ENCODE results near the gene FRMD8. TPM values are rescaled to one million over a fixed set of nuclear protein-coding genes. Genes with fewer than 3 reads are reported as not detected.

FRMD8 gene
- total and polyA plus RNA-seq, 4 donors: 2.8 to 22.8 (median 15.0) TPM

GRCh38 chr11:65452806-65453490, 66.5 kb downstream of the FRMD8 start (continued):
- TF ChIP-seq REST (IDR thresholded peaks at IDR 0.05): no peak
- TF ChIP-seq EGR1 (IDR thresholded peaks at IDR 0.05; ENCODE audit: low read depth in 2 of 2): no peak
- no peak for TF ChIP-seq MAX (IDR thresholded peaks at IDR 0.05)
- no peak for TF ChIP-seq SP1 (IDR thresholded peaks at IDR 0.05)
- TF ChIP-seq ATF3 (IDR thresholded peaks at IDR 0.05): no peak
- TF ChIP-seq RAD21 (IDR thresholded peaks at IDR 0.05): no peak

- H3K4me1 ChIP-seq (ENCODE audit: control insufficient read depth in 4 of 4, insufficient read depth in 4 of 4, low read length in 3 of 4): peaks cover 0 to 10% (median 4%) of the 10 kb centered on the region in 4 donors
- H3K9ac ChIP-seq (ENCODE audit: low read depth in 1 of 2, low read length in 2 of 2): no peak overlapping the region
- TF ChIP-seq ZBTB33 (IDR thresholded peaks at IDR 0.05): no peak
- no peak for TF ChIP-seq TAF1 (conservative IDR thresholded peaks at IDR 0.05)
- no peak for TF ChIP-seq FOXA1 (IDR thresholded peaks at IDR 0.05)
- no peak for TF ChIP-seq GABPA (IDR thresholded peaks at IDR 0.05 in 1 of 2, conservative IDR thresholded peaks at IDR 0.05 in 1 of 2)
- no peak for TF ChIP-seq HNF4G (IDR thresholded peaks at IDR 0.05)
- TF ChIP-seq NR2F2 (IDR thresholded peaks at IDR 0.05): no peak
- TF ChIP-seq HNF4A (conservative IDR thresholded peaks at IDR 0.05): no peak
- no peak for TF ChIP-seq CTCF (IDR thresholded peaks at IDR 0.05; ENCODE audit: low read depth, low read length, missing input control)
- TF ChIP-seq SP1 (IDR thresholded peaks at IDR 0.05): no peak
- no peak for TF ChIP-seq JUND (IDR thresholded peaks at IDR 0.05)
- TF ChIP-seq MAX (IDR thresholded peaks at IDR 0.05): no peak
- no peak for TF ChIP-seq YY1 (IDR thresholded peaks at IDR 0.05)
- TF ChIP-seq FOXA2 (IDR thresholded peaks at IDR 0.05): no peak
- no peak for TF ChIP-seq RXRA (IDR thresholded peaks at IDR 0.05)
- no peak for TF ChIP-seq RAD21 (IDR thresholded peaks at IDR 0.05)
- no peaks in the 10 kb centered on the region for H3K9me3 ChIP-seq (ENCODE audit: control insufficient read depth in 4 of 4, low read length in 3 of 4)
- 86% methylated on average over 10 of the region's 10 CpGs for WGBS
- H3K4me3 ChIP-seq (ENCODE audit: low read depth in 1 of 3, low read length in 3 of 3): peak overlapping the region in 1 of 3 donors; percentile 43
- peak overlapping the region in 1 of 2 donors; percentile 77 for H3K27ac ChIP-seq (ENCODE audit: low read depth in 1 of 2, low read length in 2 of 2)
- H3K27me3 ChIP-seq (ENCODE audit: control insufficient read depth in 4 of 4, insufficient read depth in 4 of 4, low read length in 3 of 4): no peaks in the 10 kb centered on the region
- DNase-seq (ENCODE audit: low spot score): no peak
- H3K36me3 ChIP-seq (ENCODE audit: control insufficient read depth in 4 of 4, insufficient read depth in 3 of 4, low read depth in 1 of 4, low read length in 3 of 4): no peaks in the 10 kb centered on the region
Measured at GRCh38 chr11:65454311-65454695, 67.9 kb downstream of the FRMD8 start.
